AG09309 (cell line): ENCODE results near the gene SESN2.

Source experiments
- DNase-seq: peaks from one replicate; pipeline ENCODE4 v3.0.0-alpha.2; 2010; ENCODE audit warnings: low read depth
- H3K4me3 ChIP-seq: 2 replicates; pipeline ENCODE4 v1.5.1; 2011; ENCODE audit warnings: mild to moderate bottlenecking, low read depth, low read length, moderate library complexity; ENCODE audit not compliant: control insufficient read depth
- CTCF ChIP-seq: IDR thresholded peaks from 2 replicates; pipeline ENCODE4 v1.5.1; 2011; ENCODE audit warnings: mild to moderate bottlenecking, low read depth, low read length, inconsistent platforms; ENCODE audit not compliant: insufficient read depth, control insufficient read depth; ENCODE audit errors: missing control alignments

The SESN2 gene

GRCh38 chr1:28260803-28261174 is 1.5 kb downstream of the SESN2 start:
- TF ChIP-seq CTCF, result no peak
- H3K4me3 ChIP-seq, result peak overlapping the region; percentile 99
- DNase-seq, result no peak

GRCh38 chr1:28264897-28265296 is 5.6 kb downstream of the SESN2 start:
- no peak for DNase-seq
- TF ChIP-seq CTCF, result no peak
- H3K4me3 ChIP-seq, result no peak overlapping the region

GRCh38 chr1:28265577-28265976 is 6.3 kb downstream of the SESN2 start:
- H3K4me3 ChIP-seq, result no peak overlapping the region
- DNase-seq, result no peak
- no peak for TF ChIP-seq CTCF

- TF ChIP-seq CTCF, result no peak
- no peak for DNase-seq
- H3K4me3 ChIP-seq, result no peak overlapping the region
Observed at GRCh38 chr1:28266920-28267322, 7.6 kb downstream of the SESN2 start.

- no peak overlapping the region for H3K4me3 ChIP-seq
- DNase-seq, result no peak
- TF ChIP-seq CTCF, result no peak
Observed at GRCh38 chr1:28267633-28268032, 8.3 kb downstream of the SESN2 start.

- H3K4me3 ChIP-seq, result no peak overlapping the region
- DNase-seq, result no peak
- TF ChIP-seq CTCF, result no peak
Observed at GRCh38 chr1:28269529-28269928, 10.2 kb downstream of the SESN2 start.

GRCh38 chr1:28272215-28272852 is 13.0 kb downstream of the SESN2 start:
- no peak for DNase-seq
- TF ChIP-seq CTCF, result no peak
- H3K4me3 ChIP-seq, result no peak overlapping the region
